Endometrium (tissue), 2 donors: ENCODE results near the gene SLC22A31.
"Not testable (repeated sequence)": the region's sequence is repeated elsewhere in the genome, so short reads cannot be mapped to it uniquely, and the experiment has no call there.

ENCODE experiments used
- FAIRE-seq: peaks from 2 replicates; lab custom pipeline; 2012; peaks lifted over from hg19 to GRCh38; lab: Jason Lieb, UNC
- donor health status: control.
- donor health status: control.

Gene SLC22A31

DNA sequence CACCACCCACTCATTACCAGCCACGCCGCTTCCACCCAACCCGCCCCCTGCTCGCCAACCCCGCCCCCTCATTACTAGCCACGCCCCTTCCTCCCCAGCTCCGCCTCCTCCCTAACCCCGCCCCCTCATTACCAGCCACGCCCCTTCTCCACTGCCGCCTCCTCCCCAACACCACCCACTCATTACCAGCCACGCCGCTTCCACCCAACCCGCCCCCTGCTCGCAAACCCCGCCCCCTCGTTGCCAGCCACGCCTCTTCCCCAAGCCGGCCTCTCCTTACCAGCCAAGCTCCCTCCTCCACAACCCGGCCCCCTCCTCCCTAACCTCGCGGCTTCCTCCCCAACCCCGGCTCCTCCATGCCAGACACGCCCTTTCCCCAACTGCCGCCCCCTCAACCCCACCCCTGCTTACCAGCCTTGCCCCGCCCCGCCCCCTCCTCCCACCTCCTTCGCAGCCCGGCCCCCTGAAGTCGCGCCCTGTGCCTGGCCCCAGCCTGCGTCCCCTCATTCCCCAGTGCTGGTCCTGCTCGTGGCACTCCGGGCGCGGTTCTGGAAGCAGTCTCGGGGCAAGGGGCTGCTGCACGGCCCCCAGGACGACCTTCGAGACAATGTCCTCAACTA lies 7.3 kb downstream of the SLC22A31 start:
- no peak for FAIRE-seq

DNA sequence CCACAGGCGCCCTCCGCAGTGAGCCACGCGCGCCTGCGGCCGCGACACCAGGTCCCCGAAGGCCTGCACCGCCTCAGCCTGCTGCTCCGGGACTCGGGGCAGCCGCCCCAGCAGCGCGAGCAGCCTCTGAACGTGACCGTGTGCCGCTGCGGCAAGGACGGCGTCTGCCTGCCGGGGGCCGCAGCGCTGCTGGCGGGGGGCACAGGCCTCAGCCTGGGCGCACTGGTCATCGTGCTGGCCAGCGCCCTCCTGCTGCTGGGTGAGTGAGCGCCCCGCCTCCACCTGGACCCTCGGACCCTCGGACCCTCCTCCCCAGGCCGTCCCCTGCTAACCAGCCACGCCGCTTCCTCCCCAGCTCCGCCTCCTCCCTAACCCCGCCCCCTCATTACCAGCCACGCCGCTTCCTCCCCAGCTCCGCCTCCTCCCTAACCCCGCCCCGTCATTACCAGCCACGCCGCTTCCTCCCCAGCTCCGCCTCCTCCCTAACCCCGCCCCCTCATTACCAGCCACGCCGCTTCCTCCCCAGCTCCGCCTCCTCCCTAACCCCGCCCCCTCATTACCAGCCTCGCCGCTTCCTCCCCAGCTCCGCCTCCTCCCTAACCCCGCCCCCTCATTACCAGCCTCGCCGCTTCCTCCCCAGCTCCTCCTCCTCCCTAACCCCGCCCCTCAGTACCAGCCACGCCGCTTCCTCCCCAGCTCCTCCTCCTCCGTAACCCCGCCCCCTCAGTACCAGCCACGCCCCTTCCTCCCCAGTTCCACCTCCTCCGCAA lies 8.0 kb downstream of the SLC22A31 start:
- FAIRE-seq, result not testable (repeated sequence)

DNA sequence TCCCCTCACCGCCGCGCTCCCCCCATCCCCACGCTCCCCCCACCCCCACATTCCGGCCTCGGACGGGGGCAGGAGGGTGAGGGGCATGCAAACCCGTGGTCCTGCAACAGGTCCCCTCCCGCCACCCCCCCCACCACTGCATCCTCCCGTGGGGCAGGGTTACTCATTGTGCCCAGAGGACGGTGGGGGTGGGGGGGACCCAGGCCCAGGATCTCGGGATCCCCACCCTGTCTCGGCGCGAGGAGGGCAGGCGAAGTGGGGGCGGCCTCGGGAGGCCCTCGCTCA lies 8.5 kb downstream of the SLC22A31 start:
- FAIRE-seq, result no peak

DNA sequence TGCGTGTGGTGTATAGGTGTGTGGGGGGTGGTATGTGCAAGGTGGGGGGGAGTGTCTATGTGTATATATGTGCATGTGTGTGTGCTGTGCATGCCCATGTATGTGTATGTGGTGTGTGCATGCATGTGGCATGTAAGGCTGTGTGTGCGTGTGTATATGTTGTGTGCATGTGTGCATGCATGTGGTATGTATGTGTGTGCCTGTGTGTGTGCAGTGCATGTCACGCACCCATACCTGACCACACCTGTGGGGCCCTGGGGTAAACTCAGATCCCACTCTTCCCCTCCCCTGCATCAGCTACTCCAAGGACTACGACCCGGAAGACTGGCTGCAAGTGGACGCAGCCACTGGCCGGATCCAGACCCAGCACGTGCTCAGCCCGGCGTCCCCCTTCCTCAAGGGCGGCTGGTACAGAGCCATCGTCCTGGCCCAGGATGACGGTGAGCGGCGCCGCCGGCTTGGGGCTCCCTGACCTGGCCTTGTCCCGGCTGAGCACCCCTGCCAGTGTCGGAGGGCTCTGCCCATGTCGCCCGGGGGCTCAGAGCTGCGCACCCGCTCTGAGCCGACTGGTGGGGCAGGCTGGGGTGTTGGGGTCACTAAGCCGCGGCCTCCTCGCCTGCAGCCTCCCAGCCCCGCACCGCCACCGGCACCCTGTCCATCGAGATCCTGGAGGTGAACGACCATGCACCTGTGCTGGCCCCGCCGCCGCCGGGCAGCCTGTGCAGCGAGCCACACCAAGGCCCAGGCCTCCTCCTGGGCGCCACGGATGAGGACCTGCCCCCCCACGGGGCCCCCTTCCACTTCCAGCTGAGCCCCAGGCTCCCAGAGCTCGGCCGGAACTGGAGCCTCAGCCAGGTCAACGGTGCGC lies 9.1 kb downstream of the SLC22A31 start:
- no peak for FAIRE-seq

DNA sequence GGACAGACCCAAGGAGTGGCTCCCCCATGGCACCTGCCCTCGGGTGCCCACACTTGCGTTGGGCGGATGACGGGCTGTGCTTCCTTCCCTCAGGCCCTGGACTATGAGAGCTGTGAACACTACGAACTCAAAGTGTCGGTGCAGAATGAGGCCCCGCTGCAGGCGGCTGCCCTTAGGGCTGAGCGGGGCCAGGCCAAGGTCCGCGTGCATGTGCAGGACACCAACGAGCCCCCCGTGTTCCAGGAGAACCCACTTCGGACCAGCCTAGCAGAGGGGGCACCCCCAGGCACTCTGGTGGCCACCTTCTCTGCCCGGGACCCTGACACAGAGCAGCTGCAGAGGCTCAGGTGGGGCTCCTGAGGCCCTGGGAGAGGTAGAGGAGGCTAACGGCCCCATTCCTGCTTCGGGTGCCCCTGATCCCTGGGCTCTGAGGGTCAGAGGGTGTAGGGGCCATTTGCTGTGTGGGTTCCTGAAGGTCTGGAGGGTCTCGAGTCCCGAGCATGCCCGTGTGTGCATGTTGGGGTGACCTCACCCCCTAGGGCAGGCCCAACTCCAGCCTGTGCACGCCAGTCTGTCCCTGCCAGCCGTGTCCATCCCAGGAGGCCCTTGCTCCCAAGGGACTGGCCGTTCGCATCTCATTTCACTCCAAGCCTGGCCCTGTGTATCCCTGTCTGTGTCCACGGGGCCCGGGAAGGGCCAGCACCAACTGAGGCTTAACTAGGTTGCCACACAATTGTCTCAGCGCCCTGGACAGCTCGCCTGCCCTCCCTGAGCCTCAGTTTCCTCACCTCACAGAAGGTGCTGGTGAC lies 10.0 kb downstream of the SLC22A31 start:
- no peak for FAIRE-seq

DNA sequence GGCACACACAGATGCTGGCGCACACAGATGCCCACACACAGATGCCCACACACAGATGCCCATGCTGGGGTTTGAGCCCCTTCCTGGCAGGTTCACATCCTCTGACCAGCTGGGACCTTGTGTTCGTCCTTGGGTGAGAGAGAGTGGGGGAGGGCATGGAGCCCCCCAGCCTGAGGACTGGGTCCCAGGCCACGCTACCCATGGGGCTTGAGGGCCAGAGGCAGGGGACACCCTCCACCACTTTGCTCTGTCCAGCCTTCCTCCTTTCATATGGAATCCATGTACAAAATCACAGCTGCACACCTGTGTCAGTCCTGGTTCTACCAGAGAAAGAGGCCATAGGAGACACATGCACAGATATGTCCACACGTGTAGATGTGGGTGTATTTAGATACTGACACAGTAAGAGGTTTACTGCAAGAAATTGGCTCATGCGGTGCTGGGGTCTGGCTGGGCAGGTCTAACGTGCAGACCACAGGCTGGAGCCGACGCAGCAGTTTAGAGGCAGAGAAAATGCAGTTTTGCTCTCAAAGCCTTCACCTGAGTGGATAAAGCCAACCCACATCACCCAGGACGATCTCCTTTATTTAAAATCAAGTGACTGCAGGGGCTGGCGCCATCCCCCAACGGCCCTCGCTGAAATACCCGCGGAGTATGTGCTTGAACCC lies 10.8 kb downstream of the SLC22A31 start:
- FAIRE-seq, result no peak

DNA sequence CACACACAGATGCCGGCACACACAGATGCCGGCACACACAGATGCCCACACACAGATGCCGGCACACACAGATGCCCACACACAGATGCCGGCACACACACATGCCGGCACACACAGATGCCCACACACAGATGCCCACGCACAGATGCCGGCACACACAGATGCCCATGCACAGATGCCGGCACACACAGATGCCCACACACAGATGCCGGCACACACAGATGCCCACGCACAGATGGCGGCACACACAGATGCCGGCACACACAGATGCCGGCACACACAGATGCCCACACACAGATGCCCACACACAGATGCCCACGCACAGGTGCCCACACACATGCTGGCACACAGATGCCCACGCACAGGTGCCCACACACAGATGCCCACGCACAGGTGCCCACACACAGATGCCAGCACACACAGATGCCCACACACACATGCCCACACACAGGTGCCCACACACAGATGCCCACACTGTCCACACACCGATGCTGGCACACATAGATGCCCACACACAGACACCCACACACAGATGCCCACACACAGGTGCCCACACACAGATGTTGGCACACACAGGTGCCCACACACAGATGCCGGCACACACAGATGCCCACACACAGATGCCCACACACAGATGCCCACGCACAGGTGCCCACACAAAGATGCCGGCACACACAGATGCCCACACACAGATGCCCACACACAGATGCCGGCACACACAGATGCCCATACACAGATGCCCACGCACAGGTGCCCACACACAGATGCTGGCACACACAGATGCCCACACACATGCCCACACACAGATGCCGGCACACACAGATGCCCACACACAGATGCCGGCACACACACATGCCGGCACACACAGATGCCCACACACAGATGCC lies 11.6 kb downstream of the SLC22A31 start:
- not testable (repeated sequence) for FAIRE-seq

DNA sequence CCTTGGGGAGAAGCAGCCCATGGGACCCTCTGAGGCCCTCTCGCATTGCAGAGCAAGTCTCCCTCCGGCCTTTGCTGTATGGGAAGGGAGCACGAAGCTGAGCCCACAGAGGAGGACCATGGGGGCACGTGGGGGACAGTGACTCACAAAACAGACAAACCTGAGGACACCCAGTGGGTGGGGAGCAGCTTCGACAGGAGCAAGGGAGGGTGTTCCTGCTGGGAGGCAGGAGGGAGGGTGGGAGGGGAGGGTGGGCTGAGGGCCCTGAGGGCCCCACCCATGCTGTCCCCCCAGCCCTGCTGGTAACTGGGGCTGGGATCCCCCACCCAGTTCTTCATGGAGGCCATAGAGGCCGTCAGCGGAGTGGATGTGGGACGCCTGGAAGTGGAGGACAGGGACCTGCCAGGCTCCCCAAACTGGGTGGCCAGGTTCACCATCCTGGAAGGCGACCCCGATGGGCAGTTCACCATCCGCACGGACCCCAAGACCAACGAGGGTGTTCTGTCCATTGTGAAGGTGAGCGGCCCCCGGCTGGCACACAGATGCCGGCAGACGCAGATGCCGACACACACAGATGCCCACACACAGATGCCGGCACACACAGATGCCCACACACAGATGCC lies 12.5 kb downstream of the SLC22A31 start:
- no peak for FAIRE-seq

DNA sequence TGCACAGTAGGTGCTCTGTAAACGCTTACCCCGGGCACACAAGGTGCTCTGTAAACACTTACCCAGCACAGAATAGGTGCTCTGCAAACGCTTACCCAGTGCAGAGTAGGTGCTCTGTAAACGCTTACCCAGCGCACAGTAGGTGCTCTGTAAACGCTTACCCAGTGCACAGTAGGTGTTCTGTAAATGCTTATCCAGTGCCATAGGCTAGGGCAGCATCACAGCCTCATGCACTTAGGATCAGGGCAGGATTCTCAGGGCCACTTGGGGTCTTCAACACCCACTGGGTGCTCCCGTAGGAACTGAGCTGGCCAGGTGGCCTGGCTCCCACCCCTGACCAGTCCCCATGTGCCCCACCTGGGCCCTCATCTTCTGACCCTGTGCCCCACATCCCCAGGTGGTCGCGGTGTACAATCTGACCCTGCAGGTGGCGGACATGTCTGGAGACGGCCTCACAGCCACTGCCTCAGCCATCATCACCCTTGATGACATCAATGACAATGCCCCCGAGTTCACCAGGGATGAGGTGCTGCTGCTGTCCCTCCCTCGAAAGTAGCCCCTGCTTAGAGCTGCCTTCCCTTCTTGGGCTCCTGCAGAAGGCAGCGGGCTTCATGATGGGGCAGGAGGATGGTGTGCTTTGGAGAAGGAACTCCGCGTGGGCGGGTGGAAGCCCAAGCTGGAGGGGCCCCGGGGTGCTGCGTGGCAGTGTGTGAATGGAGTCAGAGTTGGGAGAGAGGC lies 13.1 kb downstream of the SLC22A31 start:
- no peak for FAIRE-seq

DNA sequence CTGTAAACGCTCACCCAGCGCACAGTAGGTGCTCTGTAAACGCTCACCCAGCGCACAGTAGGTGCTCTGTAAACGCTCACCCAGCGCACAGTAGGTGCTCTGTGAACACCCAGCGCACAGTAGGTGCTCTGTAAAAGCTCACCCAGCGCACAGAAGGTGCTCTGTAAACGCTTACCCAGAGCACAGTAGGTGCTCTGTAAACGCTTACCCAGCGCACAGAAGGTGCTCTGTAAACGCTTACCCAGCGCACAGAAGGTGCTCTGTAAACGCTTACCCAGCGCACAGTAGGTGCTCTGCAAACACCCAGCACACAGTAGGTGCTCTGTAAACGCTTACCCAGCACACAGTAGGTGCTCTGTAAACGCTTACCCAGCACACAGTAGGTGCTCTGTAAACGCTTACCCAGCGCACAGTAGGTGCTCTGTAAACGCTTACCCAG lies 13.7 kb downstream of the SLC22A31 start:
- FAIRE-seq, result not testable (repeated sequence)

DNA sequence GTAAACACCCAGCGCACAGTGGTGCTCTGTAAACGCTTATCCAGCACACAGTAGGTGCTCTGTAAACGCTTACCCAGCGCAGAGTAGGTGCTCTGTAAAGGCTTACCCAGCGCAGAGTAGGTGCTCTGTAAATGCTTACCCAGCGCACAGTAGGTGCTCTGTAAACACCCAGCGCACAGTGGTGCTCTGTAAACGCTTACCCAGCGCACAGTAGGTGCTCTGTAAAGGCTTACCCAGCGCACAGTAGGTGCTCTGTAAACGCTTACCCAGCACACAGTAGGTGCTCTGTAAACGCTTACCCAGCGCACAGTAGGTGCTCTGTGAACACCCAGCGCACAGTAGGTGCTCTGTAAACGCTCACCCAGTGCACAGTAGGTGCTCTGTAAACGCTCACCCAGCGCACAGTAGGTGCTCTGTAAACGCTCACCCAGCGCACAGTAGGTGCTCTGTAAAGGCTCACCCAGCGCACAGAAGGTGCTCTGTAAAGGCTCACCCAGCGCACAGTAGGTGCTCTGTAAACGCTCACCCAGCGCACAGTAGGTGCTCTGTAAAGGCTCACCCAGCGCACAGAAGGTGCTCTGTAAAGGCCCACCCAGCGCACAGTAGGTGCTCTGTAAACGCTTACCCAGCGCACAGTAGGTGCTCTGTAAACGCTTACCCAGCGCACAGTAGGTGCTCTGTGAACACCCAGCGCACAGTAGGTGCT lies 14.3 kb downstream of the SLC22A31 start:
- not testable (repeated sequence) for FAIRE-seq

DNA sequence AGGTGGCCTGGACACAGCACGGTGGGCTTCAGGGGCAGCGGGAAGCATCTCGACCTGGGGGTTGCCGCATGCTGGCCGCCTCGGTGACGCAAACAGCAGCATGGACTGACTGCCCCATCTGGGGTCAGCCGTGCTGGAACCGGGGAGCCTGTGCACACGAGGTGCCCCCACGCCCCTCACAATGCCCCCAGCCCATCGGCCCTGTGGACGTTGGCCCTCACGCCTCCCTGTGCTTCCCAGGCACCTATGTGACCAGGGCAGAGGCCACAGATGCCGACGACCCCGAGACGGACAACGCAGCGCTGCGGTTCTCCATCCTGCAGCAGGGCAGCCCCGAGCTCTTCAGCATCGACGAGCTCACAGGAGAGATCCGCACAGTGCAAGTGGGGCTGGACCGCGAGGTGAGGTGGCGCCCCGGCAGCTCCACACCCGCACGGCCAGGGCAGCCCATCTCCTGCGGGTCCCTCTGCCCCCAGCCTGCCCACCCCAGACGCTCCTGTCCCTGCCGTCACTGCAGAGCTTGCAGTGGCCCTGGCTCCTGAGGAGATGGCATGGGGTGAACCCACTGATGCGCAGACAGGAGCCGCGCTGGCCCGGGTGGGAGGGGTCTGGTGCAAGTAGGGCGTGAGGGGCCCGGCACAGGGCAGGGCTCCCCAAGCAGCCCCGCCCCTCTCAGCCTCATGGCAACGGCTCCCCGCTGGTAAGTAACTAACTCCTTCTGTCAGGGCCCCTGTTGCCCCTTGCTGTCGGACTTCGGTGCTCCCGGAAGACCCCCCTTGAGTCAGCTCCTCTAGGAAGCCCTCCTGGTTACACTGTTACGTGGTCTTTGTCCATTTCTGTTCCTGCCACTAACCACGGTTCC lies 15.2 kb downstream of the SLC22A31 start:
- FAIRE-seq, result no peak

DNA sequence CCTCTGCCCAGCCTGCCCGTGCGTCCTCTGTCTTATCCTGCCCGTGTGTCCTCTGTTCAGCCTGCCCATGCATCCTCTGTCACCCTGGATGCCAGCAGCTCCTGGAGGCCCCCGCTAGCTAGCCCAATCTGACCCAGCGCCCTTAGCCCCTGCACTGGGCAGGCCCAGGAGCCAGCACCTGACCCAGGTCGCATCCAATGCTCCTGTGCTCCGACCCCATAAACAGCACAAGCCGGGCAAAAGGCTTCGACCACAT lies 15.7 kb downstream of the SLC22A31 start:
- FAIRE-seq, result no peak

DNA sequence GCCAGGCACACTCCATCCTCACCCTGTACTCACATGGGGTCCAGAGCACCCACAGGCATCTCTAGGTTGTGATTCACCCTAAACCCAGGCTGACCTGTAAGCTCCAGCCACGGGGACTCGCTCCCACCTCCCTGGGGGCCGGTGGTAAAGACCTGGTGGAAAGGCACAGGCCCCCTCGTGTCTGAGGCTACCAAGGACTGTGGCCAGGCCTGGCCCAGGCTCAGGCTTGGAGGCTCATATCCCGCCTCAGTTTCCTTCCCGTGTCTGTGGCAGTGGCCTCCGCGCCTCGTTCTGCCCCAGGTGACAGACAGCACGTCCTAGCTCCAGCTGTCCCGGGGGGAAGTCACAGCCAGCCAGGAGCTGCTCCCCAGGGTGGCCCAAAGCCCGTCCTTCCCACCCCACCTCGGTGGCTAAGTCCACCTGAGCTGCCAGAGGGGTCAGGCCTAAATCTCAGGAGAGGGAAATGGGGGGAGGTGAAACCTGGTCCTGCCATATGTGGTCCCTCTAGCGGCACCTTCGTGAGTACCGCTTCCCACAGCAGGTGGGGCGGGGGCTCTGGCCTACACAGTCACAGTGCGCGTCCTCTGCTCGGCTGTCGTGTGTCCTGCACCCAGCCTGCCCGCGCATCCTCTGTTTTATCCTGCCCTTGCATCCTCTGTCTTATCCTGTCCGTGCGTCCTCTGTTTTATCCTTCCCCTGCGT lies 16.2 kb downstream of the SLC22A31 start:
- no peak for FAIRE-seq

DNA sequence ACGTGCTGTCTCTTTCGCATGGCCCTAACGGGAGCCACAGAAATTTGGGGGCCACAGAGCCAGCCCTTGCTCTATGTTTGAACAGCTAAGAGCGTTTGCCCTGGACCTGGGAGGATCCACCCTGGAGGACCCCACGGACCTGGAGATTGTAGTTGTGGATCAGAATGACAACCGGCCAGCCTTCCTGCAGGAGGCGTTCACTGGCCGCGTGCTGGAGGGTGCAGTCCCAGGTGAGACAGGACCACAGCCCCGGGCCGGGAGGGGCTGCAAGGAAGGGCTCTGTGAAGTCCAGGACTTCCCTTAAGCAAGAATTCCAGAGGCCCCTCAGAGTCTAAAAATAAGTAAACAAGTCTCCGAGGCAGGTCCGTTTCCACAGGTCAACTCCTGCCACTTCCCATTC lies 16.9 kb downstream of the SLC22A31 start:
- no peak for FAIRE-seq

DNA sequence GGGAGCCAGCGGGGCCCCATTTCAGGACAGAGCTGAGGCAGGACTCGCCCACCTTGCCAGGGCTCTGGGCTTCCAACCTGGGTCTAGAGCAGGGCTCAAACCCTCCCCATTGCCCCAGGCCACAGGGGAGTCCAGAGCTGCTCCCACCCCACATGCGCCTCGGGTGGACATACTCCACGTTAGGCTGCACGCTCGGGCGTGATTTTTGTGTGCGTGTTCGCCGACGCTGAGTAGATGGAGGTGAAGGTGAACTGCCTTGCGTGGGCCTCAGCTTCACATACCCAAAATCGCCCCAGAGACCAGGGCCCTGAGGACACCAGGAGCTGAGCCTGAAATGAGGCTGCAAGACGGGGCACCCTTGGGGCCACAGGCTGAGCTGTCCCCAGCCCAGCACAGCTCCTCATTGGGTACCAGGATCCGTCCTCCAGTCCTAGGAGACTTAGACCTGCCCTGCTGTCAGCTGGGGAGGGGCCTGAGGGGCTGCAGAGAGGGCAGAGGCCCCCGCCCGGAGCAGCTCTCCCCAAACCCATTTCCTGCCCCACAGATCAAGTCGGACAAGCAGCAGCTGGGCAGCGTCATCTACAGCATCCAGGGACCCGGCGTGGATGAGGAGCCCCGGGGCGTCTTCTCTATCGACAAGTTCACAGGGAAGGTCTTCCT lies 20.6 kb downstream of the SLC22A31 start:
- no peak for FAIRE-seq

DNA sequence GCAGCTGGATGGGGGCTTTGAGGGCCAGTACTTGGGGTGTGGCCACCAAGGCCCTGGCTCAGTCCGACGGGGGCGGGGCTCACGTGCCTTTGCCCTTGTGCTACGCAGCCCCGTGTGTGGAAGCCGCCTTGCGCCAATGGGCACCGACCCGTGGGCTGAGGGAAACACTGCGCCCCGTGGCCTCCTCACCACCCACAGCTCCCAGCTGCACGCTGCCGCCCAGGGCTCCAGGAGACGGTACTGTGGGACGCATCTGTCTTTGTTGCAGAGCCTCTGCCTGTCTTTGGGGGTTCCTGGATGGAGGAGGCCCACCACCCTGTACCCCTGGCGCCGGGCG lies 21.2 kb downstream of the SLC22A31 start:
- FAIRE-seq, result no peak
